Upper lobe of right lung (tissue), 1 donor: Measurements from ENCODE around the gene YJU2. TPM values are rescaled to one million over a fixed set of nuclear protein-coding genes. Genes with fewer than 3 reads are reported as not detected.

Source experiments
- ATAC-seq: fragments of 200-7000 bp; cut with Tn5 transposase; one replicate; pipeline ENCODE4 v1.9.1; 2020; ENCODE audit warnings: mild to moderate bottlenecking, moderate library complexity
- DNase-seq: peaks from one replicate; pipeline ENCODE4 v3.0.0-alpha.2; 2020
- H3K27ac ChIP-seq: fragments of 200-600 bp; one replicate; pipeline ENCODE4 v1.8.0; 2022
- H3K27me3 ChIP-seq: fragments of 200-600 bp; one replicate; pipeline ENCODE4 v1.8.0; 2022; ENCODE audit warnings: mild to moderate bottlenecking
- H3K36me3 ChIP-seq: fragments of 200-600 bp; one replicate; pipeline ENCODE4 v1.8.0; 2022
- H3K4me1 ChIP-seq: fragments of 200-600 bp; one replicate; pipeline ENCODE4 v1.8.0; 2022
- H3K4me3 ChIP-seq: fragments of 200-600 bp; one replicate; pipeline ENCODE4 v1.8.0; 2022; ENCODE audit warnings: mild to moderate bottlenecking
- H3K9me3 ChIP-seq: fragments of 200-600 bp; one replicate; pipeline ENCODE4 v1.8.0; 2022
- CTCF ChIP-seq: fragments of 200-600 bp; IDR thresholded peaks from one replicate; pipeline ENCODE4 v1.8.0; 2022; ENCODE audit warnings: antibody characterized with exemption
- intact Hi-C: fragments of 100-400 bp; cut with DNase I; formaldehyde crosslinking; loops from one replicate; pipeline ENCODE4 v1.11.0; 2022
- total RNA-seq: library from RNA; stranded (reverse); fragmentation: NEBNext Ultra II Directional; extraction: Animal tissue kit (Norgen Biotek cat#: 25700); gene quantifications from one replicate; pipeline ENCODE4 v1.2.1, GENCODE V29; 2021
- donor health status: DM: no; HTN: yes; CAD: no; lungs with severe emphysema.

YJU2 gene
- total RNA-seq, 1 donor from 2014 or later: 18.9 TPM

DNA sequence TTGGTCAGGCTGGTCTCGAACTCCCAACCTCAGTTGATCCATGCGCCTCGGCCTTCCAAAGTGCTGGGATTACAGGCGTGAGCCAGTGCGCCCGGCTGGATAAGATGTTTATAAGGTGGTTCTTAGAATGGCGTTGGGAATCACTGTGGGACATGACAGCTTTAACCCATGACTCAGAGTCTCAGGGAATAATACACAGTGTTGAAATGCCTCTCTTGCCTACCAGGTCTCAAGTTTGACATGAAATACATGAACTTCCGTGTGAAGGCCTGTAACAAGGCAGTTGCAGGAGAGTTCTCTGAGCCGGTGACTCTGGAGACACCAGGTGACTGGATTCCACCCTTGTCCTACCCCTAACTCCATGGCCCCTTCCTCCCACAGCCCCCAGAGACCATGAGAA, 70.1 kb downstream of the YJU2 start:
- Histone ChIP-seq H3K27ac (no peak overlapping the region), H3K36me3 (no peaks in the 10 kb centered on the region), H3K27me3 (no peaks in the 10 kb centered on the region), H3K4me1 (no peaks in the 10 kb centered on the region), H3K9me3 (no peaks in the 10 kb centered on the region), H3K4me3 (no peak overlapping the region)
- ATAC-seq: no peak
- intact Hi-C loops: no loop called here
- DNase-seq: no peak
- no peak for TF ChIP-seq CTCF

DNA sequence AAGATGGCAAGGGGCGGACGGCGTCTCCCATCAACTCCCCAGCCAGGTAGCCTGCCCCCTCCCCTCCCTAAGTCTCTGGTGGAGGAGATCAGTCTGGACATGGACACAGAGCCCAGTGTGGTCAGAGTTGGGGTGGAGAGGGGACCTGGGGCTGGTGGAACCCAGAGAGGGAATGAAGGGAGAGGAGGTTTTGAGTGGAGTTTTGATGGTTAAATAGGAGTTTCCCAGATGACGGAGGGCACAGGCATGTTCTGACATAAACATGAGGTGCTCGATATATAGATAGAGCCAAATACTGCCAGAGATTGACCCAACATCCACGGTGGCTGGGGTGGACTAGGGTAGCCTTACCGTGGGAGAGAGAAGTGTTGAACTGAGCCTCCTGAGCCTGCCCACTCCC, 71.6 kb downstream of the YJU2 start:
- no peak for TF ChIP-seq CTCF
- H3K9me3 ChIP-seq: no peaks in the 10 kb centered on the region
- ATAC-seq: no peak
- H3K4me3 ChIP-seq: no peak overlapping the region
- no peaks in the 10 kb centered on the region for H3K27me3 ChIP-seq
- no peaks in the 10 kb centered on the region for H3K36me3 ChIP-seq
- no peaks in the 10 kb centered on the region for H3K4me1 ChIP-seq
- intact Hi-C loops: no loop called here
- H3K27ac ChIP-seq: no peak overlapping the region
- DNase-seq: no peak

Other genes starting within 250 kb of the YJU2 start
- gene PIAS4, start 239.3 kb upstream of the YJU2 start, total RNA-seq: 25.4 TPM
- gene ZBTB7A, start 180.2 kb upstream of the YJU2 start, total RNA-seq: 54.3 TPM
- gene MAP2K2, start 123.0 kb upstream of the YJU2 start, total RNA-seq: 110 TPM
- gene CREB3L3, start 93.4 kb upstream of the YJU2 start, total RNA-seq: not detected
- 20.3 TPM for gene SIRT6, start 64.5 kb upstream of the YJU2 start, total RNA-seq
- gene ANKRD24, start 64.4 kb upstream of the YJU2 start, total RNA-seq: 2.3 TPM
- gene EBI3, start 17.6 kb upstream of the YJU2 start, total RNA-seq: 2.0 TPM
- not detected for gene SHD, start 32.2 kb downstream of the YJU2 start, total RNA-seq
- gene TMIGD2, start 55.3 kb downstream of the YJU2 start, total RNA-seq: 2.7 TPM
- 1.5 TPM for gene FSD1, start 57.5 kb downstream of the YJU2 start, total RNA-seq
- gene STAP2, start 91.7 kb downstream of the YJU2 start, total RNA-seq: 16.1 TPM
- gene MPND, start 96.5 kb downstream of the YJU2 start, total RNA-seq: 29.3 TPM
- 47.6 TPM for gene SH3GL1, start 153.5 kb downstream of the YJU2 start, total RNA-seq
- 10.8 TPM for gene CHAF1A, start 155.6 kb downstream of the YJU2 start, total RNA-seq
- 113 TPM for gene UBXN6, start 210.7 kb downstream of the YJU2 start, total RNA-seq
- 30.6 TPM for gene HDGFL2, start 225.2 kb downstream of the YJU2 start, total RNA-seq